ENCODE data around the gene G3BP1.
"Not testable (repeated sequence)": the region's sequence is repeated elsewhere in the genome, so short reads cannot be mapped to it uniquely, and the experiment has no call there.

The G3BP1 gene

DNA sequence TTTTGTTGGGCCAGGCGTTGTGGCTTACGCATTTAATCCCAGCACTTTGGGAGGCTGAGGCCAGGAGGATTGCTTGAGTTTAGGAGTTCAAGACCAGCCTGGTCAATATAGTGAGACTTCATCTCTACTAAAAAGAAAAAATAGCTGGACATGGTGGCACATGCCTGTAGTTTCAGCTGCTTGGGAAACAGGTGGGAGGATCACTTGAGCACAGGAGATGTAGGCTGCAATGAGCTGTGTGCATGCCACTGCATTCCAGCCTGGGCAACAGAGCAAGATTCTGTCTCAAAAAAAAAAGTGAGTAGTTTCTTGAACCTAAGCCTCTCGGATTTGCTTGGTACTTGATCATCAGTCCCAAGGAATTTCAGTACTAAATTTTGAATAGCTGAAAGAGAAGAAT, 26.9 kb downstream of the G3BP1 start:
- no peak for DNase-seq (ENCODE audit: low spot score)

GRCh38 chr5:151799407-151799806, 27.7 kb downstream of the G3BP1 start:
- DNase-seq (ENCODE audit: low spot score) = no peak

GRCh38 chr5:151800532-151800931, 28.8 kb downstream of the G3BP1 start:
- DNase-seq (ENCODE audit: low spot score) = no peak

DNA sequence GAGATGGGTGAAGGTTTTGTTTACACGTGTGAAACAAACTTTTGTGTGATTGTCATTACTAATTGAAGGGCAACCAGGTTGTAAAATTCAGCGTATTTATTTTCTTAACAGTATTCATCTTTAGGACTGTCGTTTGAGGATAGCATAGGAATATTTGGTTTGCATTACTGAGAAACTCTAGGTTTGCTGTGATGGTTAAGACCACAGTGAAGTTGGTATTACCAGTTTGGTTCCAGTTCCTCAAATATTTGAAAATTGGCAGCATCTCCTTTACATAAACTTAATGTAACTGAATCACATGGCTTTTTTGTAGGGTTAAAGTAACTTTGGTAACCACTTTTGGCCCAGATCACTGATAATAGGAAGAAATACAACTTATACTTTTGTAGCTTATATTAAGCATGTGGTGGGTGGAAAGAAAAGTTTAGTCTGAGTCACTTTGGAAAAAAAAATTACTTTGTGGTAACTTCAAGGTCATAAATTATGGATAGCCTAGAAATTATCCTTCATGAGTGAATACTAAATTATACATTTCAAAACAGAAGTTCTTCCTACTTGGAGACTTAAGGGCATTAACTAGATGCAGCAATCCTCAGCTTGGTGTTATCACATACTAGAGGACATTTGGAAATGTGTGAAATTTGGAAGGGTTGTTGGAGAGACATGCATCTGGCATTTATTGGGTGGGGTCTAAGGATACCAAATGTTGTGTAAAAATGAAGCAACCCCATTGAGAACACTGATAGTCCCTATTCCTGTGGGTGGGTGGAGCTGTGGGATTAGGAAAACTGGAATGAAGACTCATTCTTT, 33.9 kb downstream of the G3BP1 start:
- no peak for DNase-seq (ENCODE audit: low spot score)

DNA sequence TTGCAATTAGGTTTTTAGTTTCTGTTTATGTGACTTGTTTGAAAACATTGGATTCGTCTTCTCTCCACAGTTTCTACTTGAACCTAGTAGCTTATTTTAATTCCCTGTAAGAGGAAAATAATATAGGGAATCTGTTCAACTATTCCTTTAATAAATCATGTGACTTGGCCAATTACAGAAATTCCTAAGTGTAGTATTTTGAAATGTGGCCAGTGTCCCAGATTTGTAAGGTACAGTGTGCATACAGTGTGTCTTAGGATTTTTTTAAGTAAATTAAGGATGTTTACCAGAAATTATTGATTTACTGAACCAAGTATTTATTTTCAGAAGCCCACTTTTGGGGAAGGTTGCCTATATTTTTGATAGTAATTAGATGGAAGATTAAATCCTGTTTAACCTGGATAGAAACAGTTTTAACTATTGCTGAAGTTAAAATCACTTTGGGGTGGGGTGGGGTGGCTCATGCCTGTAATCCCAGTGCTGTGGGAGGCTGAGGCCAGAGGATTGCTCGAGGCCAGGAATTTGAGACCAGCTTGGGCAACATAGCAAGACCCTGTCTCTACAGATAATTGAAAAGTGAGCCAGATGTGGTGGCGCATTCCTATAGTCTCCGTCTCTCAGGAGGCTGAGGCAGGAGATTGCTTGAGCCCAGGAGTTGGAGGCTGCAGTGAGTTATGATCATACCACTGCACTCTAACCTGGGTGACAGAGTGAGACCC, 36.9 kb downstream of the G3BP1 start:
- DNase-seq (ENCODE audit: low spot score) = no peak

DNA sequence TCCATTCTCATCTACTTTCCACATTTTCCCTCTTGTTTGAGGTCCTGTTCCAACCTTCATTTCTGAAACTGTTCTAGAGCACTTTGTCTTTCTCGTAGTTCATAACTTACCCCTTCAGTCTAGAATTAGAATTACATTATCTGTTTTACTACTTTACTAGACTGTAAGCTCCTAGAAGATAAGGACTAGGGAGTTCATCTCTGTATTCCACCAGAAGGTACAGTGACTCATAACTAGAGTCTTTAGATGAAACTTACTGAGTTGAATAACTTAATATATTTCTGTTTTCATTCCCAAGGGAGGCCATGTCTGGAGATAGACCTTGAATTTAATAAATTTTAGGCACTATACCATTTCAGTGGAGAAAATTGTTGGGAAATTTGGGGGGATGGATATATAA, 38.7 kb downstream of the G3BP1 start:
- no peak for DNase-seq (ENCODE audit: low spot score)

DNA sequence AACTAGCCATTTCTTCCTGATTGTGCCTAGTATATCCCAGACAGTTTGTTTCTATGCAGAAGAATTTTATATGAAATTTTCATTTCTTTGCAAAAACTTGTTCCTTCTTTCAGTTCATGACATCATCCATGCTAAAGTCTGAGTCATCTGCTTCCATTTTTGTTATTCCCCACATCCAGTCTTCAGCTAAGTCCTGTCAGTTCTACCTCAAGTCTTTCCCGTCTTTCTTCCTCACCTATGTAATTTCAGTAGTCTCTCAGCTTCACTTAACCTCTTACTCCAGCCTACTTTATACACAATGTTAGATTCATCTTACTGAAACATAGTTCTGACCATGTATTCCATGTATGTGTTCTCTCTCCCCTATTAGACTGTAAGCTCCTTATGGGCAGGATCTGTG, 39.1 kb downstream of the G3BP1 start:
- DNase-seq (ENCODE audit: low spot score) = no peak

DNA sequence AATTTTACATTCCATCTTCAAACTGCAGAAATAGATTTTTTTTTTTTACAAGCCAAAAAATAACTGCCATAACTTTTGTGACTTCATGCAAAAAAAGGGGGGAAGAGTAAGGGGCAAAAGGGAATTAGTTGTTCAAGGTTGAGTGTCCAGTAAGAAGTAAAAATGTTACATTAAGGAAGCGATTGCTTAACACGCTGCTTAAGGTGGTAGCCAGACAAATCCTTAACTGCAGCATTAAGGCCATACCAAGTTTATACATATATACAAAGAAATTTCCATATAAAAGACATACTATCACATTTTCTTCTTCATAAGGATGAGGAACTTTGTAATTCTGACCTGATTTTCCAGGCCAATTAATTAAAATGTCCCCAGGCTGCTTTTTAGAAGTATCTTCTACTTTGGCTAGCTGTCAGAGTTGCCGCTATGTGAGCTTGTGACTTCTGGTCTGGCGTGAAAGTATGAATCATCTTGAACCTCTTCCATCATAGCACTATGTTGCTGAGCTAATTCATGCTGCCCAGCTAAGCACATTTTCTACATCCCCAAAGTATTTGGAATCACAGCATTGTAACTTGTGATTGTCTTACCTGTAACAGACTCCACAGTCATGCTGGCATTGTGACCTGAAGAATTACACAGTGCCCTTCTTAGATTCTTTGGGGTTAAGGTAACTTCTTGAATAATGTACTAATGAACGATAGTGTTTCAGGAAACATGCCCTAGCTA, 40.0 kb downstream of the G3BP1 start:
- no peak for DNase-seq (ENCODE audit: low spot score)

DNA sequence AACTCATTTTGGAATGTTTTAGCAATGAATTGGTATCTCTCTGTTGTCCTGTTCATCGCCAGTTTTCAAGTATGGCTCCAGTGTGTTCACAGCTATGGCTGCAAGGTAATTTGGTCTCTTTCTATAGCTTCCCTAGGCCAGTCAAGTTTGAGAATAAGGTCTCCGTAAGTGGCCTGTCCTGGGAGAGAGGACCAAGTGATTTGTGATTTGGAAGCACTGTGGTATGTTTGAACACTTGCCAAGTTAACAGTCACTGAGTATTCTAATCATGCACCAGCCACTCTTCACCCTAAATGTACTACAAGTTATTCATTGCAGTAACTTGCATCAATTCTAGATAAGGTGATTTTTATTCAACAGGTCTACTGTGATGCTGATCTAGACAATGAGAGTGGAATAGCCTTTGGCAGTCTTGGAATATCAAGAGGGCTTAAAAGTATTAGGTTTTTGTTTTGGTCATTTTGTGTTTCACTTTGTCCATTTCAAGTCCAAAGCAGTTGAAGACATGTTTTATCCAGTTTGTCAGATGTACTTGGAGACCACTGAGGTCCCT, 41.1 kb downstream of the G3BP1 start:
- no peak for DNase-seq (ENCODE audit: low spot score)

GRCh38 chr5:151815051-151815450, 43.3 kb downstream of the G3BP1 start:
- no peak for DNase-seq (ENCODE audit: low spot score)

DNA sequence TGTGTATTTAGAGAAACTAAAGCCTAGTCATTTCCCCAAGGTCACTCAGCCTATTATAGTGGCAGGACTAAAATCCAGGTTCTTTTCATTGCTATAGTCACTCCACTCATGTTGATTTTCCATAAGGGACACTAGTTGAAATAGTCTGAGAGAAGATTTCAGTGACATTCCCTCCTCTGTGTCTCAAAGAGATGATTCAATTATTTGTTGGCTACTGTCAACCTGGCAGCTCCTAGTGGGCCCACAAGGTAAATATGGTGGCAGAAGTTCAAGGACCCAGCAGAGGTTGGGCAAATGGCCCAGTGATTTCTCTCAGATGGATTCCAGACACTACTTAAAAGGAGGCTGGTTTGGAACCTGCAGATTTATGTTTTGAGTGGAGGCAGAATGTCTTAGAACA, 48.1 kb downstream of the G3BP1 start:
- no peak for DNase-seq (ENCODE audit: low spot score)

- no peak for DNase-seq (ENCODE audit: low spot score)
Measured at GRCh38 chr5:151820271-151820670, 48.5 kb downstream of the G3BP1 start.

GRCh38 chr5:151820903-151821302, 49.1 kb downstream of the G3BP1 start:
- no peak for DNase-seq (ENCODE audit: low spot score)

- no peak for DNase-seq (ENCODE audit: low spot score)
Measured at GRCh38 chr5:151822141-151822540, 50.4 kb downstream of the G3BP1 start.

- peak; percentile 19 for DNase-seq (ENCODE audit: low spot score)
Measured at GRCh38 chr5:151825445-151825844, 53.7 kb downstream of the G3BP1 start.

- no peak for DNase-seq (ENCODE audit: low spot score)
Measured at GRCh38 chr5:151829370-151829769, 57.6 kb downstream of the G3BP1 start.

DNA sequence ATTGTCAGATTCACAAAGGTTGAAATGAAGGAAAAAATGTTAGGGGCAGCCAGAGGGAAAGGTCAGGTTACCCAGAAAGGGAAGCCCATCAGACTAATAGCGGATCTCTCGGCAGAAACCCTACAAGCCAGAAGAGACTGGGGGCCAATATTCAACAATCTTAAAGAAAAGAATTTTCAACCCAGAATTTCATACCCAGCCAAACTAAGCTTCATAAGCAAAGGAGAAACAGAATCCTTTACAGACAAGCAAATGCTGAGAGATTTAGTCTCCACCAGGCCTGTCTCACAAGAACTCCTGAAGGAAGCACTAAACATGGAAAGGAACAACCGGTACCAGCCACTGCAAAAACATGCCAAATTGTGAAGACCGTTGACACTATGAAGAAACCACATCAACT, 61.1 kb downstream of the G3BP1 start:
- DNase-seq (ENCODE audit: low spot score) = not testable (repeated sequence)

GRCh38 chr5:151846765-151847164, 75.0 kb downstream of the G3BP1 start:
- DNase-seq (ENCODE audit: low spot score) = no peak

- no peak for DNase-seq (ENCODE audit: low spot score)
Measured at GRCh38 chr5:151847871-151848270, 76.1 kb downstream of the G3BP1 start.

GRCh38 chr5:151855701-151856100, 83.9 kb downstream of the G3BP1 start:
- no peak for DNase-seq (ENCODE audit: low spot score)

DNA sequence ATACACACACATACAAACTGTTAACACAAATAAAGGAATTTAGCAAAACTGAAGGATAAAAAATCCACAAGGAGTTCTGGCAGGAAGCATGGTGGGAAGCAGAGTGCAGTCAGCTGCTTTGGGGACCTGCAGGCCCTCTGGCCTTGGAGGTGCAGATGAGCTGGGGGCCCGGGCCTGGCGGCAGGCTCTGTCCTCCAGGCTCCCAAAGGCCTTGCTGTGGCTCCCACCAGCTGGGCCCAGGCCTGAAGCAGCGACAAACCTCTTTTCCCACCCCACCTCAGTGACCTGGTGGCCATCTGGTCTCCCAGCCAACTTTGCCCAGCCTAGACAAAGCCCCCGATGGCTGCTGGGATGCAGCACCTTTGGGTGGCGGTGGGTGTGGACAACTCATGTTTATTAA, 85.1 kb downstream of the G3BP1 start:
- DNase-seq (ENCODE audit: low spot score) = no peak

GRCh38 chr5:151860867-151861266, 89.1 kb downstream of the G3BP1 start:
- not testable (repeated sequence) for DNase-seq (ENCODE audit: low spot score)

All from HuH-7.5 (cell line).